Activated T-cell treated with anti-CD3 and anti-CD28 coated beads, Interleukin-2, amount 50 U/mL, for 4 hours (primary cell): ENCODE measurements around the gene CARTPT. TPM values are rescaled to one million over a fixed set of nuclear protein-coding genes. Genes with fewer than 3 reads are reported as not detected.

Experiments used
- ATAC-seq, 2 donors: fragments of 200-7000 bp; cut with Tn5 transposase; one replicate each; pipeline ENCODE4 v1.10.0; 2021
- DNase-seq: peaks from one replicate; pipeline ENCODE4 v3.0.0-alpha.2; 2020
- H3K27me3 Mint-ChIP-seq: one replicate; pipeline ENCODE4 v1.8.0; 2021; ENCODE audit warnings: low read depth, mixed read lengths
- H3K36me3 Mint-ChIP-seq: one replicate; pipeline ENCODE4 v1.8.0; 2022; ENCODE audit warnings: mixed read lengths; ENCODE audit not compliant: insufficient read depth
- H3K4me1 Mint-ChIP-seq: one replicate; pipeline ENCODE4 v1.8.0; 2021; ENCODE audit warnings: low read depth, mixed read lengths
- H3K4me3 Mint-ChIP-seq: one replicate; pipeline ENCODE4 v1.8.0; 2021; ENCODE audit warnings: mild to moderate bottlenecking, moderate library complexity, mixed read lengths
- H3K9me3 Mint-ChIP-seq: one replicate; pipeline ENCODE4 v1.8.0; 2021; ENCODE audit warnings: mixed read lengths
- total RNA-seq, 3 donors: library from RNA; stranded (reverse); gene quantifications; one replicate each; pipeline ENCODE4 v1.2.1, GENCODE V29; 2021

The CARTPT gene
- total RNA-seq, 3 donors from 2014 or later = not detected

DNA sequence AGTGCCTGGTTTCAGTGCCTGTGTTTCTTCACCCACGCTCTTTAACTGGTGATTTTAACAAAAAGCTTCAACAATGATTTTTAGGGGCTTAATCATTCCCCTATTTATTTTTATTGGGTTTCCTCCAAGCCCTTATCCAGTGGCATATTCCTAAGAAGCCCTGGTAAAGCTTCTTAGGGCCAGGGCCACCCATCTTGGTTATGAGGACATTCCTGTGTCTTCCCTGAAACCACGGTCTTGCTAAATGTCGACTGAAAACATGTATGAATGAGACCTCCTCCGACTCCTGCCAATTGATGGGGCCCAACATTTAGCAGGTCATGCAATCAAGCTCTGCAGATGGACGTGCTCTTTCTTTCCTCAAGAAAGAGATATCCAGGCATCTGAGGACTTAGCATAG, 13.7 kb upstream of the CARTPT start:
- ATAC-seq (no peak), DNase-seq (no peak)
- no peak overlapping the region for H3K4me3 Mint-ChIP-seq
- H3K36me3 Mint-ChIP-seq = no peaks in the 10 kb centered on the region
- H3K27me3 Mint-ChIP-seq = peaks cover 21% of the 10 kb centered on the region
- no peaks in the 10 kb centered on the region for H3K9me3 Mint-ChIP-seq
- H3K4me1 Mint-ChIP-seq = no peaks in the 10 kb centered on the region

DNA sequence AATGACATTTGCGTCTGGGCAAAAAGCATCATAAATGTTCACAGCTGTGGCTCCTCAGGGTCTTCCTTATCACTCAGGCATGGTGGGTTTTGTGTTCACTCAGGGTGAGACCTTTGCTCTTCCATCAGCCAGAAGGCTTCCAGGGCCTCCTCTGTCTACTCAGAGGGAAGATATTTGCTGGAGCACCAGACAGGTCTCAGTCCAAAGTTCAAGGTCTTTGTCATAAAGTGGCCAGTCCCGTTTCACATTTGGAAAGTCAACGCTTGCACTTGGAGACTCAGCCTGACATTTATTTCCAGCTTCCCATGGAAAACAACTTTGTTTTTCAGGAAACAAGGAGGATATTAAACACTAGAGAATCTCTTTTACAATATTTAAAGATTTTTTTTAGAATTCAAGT, 12.2 kb upstream of the CARTPT start:
- DNase-seq = no peak
- no peak for ATAC-seq
- Mint-ChIP-seq H3K4me3 (no peak overlapping the region), H3K27me3 (peaks cover 21% of the 10 kb centered on the region), H3K36me3 (no peaks in the 10 kb centered on the region), H3K9me3 (no peaks in the 10 kb centered on the region), H3K4me1 (no peaks in the 10 kb centered on the region)

DNA sequence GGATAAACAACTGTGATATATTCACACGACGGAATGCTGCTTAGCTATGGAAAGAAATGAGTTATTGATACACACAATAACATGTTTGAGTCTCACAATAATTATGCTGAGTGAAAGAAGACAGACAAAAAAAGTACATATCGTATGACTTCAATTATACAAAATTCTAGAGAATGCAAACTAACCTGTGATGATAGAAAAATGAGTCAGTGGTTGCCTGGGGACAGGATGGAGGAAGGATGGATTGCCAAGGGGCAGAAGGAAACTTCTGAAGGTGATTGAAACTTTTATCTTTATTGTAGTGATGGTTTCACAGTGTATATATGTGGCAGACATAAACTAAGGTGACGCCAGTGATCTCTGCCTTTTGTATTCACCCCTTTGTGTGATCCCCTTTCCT, 7.5 kb upstream of the CARTPT start:
- ATAC-seq = no peak
- peaks cover 21% of the 10 kb centered on the region for H3K27me3 Mint-ChIP-seq
- no peaks in the 10 kb centered on the region for H3K9me3 Mint-ChIP-seq
- H3K4me1 Mint-ChIP-seq = no peaks in the 10 kb centered on the region
- no peak overlapping the region for H3K4me3 Mint-ChIP-seq
- no peaks in the 10 kb centered on the region for H3K36me3 Mint-ChIP-seq
- no peak for DNase-seq

DNA sequence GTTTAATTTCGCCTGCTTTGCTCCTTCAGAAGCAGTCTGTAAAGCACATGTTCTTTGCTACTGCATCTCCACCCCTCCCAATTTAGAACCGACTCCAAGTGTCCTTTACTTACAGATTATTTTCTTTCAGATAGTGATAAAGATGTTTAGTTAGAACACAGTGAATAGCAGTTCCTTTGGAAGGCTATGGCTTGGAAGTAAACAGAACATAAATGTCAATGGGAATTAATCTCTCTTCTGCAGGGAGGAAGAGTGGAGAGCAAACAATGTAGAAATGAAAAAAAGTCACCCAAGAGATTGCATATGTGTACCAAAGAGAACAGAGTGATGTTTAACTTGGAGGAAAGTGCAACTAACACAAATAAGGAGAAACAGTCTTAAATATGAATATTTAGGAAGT, 4.2 kb upstream of the CARTPT start:
- peaks cover 44% of the 10 kb centered on the region for H3K27me3 Mint-ChIP-seq
- ATAC-seq = no peak
- no peaks in the 10 kb centered on the region for H3K4me1 Mint-ChIP-seq
- H3K9me3 Mint-ChIP-seq = no peaks in the 10 kb centered on the region
- no peak for DNase-seq
- no peaks in the 10 kb centered on the region for H3K36me3 Mint-ChIP-seq
- H3K4me3 Mint-ChIP-seq = no peak overlapping the region

DNA sequence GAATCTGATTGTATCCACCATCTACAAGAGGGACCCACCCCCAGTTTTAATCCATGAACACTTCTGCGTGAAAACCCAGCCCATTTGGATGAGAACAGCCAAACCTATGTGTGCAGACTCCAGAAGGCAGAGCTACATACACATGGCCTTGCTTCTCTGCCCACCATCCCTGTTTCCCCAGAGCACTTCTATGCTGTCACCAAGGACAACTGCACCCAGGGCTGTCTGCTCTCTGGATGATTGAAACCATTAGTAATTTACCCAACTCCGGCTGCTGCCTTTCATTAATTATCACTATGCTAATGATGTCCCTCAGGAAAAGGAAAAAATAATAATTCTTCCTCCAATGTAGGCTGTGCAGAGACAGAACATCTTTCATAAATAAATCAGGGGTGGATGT, 8.9 kb downstream of the CARTPT start:
- H3K4me1 Mint-ChIP-seq = no peaks in the 10 kb centered on the region
- no peak overlapping the region for H3K4me3 Mint-ChIP-seq
- no peaks in the 10 kb centered on the region for H3K9me3 Mint-ChIP-seq
- H3K36me3 Mint-ChIP-seq = no peaks in the 10 kb centered on the region
- ATAC-seq = no peak
- peaks cover 34% of the 10 kb centered on the region for H3K27me3 Mint-ChIP-seq
- no peak for DNase-seq

DNA sequence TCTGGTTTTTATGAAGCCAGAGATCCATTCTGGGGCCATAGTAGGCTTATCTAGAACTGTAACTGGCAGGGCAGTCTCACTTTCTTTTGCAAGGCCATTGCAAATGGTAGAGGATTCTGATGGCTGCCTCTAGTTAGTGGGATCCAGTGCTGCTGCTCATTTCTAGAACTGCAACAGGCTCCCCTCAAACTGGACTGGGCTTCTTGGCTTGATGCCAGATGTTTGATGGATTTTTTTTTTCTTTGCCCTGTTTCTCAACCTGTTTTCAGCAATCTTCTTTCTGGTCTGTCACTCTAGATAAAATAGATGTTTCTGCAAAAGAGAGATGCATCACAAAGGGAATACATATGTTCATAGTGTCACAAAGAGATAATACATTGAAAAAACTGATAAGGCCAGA, 11.9 kb downstream of the CARTPT start:
- Mint-ChIP-seq H3K9me3 (no peaks in the 10 kb centered on the region), H3K27me3 (peaks cover 26% of the 10 kb centered on the region), H3K4me3 (no peak overlapping the region), H3K4me1 (no peaks in the 10 kb centered on the region), H3K36me3 (no peaks in the 10 kb centered on the region)
- ATAC-seq (no peak), DNase-seq (no peak)

DNA sequence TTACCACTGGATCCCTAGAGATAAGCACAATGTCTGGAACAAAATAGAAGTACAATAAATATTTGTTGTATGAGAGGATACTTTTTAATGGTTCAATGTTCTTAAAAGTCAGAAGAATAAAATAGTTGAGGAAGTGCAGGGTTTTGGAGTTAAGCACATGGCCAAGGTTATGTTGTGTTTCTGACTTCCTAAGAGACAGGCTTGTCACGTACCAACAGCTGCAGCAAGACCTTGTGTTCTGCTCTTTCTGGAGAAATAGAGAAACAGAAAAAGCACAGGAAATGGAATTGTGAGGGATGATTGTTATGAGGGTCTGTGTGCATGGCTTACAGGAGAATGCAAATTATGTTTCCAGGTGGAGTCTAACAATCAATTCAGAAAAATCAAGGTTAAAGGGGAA, 12.9 kb downstream of the CARTPT start:
- peaks cover 25% of the 10 kb centered on the region for H3K27me3 Mint-ChIP-seq
- no peaks in the 10 kb centered on the region for H3K4me1 Mint-ChIP-seq
- H3K4me3 Mint-ChIP-seq = no peak overlapping the region
- no peaks in the 10 kb centered on the region for H3K36me3 Mint-ChIP-seq
- ATAC-seq = no peak
- H3K9me3 Mint-ChIP-seq = no peaks in the 10 kb centered on the region
- no peak for DNase-seq

DNA sequence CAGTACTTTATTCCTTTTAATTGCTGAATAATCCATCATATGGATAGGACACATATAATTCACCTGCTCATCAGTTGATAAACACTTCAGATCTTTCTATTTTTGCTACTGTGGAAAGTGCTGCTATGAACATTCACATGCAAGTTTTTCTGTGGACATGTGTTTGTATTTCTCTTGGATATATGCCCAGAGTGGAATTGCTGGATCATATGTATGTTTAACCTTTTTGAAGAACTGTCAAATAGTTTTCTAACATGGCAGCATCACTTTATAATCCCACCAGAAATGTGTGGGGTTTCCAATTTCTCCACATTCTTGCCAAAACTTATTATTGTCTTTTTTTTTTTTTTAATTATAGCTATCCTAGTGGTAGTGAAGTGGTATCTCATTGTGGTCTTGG, 15.1 kb downstream of the CARTPT start:
- no peaks in the 10 kb centered on the region for H3K36me3 Mint-ChIP-seq
- no peaks in the 10 kb centered on the region for H3K4me1 Mint-ChIP-seq

DNA sequence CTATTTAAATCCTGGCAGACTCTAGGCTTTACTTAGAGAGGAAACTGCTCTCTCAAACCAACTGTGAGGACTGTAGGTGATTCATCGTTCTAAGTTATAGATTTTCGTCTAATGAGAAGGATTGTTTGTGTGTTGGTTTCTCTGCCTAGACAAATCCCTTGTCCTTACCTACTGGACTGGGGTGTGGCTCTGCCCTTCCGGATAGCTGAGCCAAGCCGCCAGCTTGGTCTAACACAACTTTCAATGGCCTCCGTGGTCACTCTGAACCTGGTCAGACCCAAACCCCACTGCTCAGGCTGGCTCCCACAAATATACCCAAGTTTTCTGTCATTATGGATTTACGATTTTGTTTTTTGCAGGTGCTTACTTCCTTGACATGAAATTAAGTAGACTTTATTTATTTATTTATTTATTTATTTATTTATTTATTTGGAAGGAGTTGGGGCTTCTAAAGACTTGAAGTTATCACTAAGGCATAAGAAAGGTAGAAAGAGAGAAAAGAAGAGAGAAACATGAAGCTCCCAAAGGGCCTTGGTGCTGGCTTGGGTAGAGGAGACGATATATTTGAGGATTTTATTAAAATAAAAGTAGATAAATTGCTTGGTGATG, 19.0 kb downstream of the CARTPT start:
- Mint-ChIP-seq H3K36me3 (no peaks in the 10 kb centered on the region), H3K27me3 (peaks cover 20% of the 10 kb centered on the region), H3K4me1 (no peaks in the 10 kb centered on the region), H3K9me3 (peaks cover 3% of the 10 kb centered on the region), H3K4me3 (no peak overlapping the region)
- ATAC-seq (no peak), DNase-seq (no peak)

More for the DNA sequence above, 15.1 kb downstream of the CARTPT start:
- no peak for DNase-seq
- H3K27me3 Mint-ChIP-seq = peaks cover 20% of the 10 kb centered on the region
- H3K4me3 Mint-ChIP-seq = no peak overlapping the region
- no peaks in the 10 kb centered on the region for H3K9me3 Mint-ChIP-seq
- ATAC-seq = no peak

DNA sequence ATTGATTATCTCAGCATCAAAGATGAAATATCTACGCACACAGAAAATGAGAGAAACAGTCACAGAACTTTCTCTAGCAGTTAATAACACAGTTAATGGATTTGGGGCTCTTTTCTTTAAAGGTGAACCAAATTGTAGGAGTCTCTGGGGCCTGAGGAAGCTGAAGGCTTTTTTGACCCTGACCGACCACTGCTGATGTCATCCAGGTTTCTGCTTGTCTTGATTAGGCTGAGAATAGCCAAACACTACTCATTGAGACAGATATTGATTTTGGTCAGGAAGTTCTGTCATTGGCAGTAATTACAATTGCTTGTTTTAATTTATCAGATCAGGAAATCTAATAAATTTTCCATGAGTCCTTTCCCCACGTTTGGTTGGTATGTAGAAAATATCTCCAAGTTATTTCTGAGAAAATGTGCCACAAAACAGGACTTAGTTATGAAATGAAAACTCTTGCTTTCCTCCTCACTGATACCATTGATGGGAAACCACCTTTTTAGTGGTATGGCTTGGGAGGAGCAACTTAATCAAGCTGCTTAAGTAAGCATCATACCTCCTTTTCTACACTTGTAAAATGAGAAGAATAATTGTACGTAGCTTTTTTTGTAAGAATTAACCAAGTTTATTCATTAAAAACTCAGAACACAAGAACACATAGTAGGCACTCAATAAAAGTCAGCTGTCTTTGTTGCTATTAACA, 19.7 kb downstream of the CARTPT start:
- ATAC-seq (no peak), DNase-seq (no peak)
- no peak overlapping the region for H3K4me3 Mint-ChIP-seq
- no peaks in the 10 kb centered on the region for H3K36me3 Mint-ChIP-seq
- peaks cover 3% of the 10 kb centered on the region for H3K9me3 Mint-ChIP-seq
- H3K27me3 Mint-ChIP-seq = peaks cover 20% of the 10 kb centered on the region
- H3K4me1 Mint-ChIP-seq = no peaks in the 10 kb centered on the region

DNA sequence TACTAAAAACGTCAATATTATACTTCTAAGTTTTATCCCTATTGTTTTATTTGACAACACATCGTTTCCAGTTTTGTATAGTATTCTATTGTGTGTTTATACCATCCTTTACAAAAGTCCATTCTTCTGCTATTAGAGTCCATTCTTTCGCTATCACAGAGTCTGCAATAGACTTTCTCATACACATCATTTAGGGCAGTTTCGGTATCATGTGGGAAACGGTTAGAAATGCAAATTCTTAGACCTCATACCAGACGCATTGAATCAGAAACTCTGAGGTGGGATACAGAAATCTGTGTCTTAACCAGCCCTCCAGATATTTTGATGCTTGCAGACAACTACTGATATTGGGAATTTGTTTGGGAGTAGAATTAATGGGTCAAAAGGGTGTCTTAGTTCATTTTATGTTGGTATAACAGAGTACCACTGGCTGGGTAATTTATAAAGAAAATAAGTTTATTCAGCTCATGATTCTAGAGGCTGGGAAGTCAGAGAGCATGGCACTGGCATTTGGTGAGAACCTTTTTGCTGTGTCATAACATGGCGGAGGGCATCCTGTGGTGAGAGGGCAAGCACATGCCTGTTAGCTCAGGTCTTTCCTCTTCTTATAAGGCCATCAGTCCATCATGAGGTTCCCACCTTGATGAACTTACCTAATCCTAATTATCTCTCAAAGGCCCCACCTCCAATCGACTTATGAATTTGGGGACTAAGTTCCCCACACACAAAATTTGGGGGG, 21.1 kb downstream of the CARTPT start:
- Mint-ChIP-seq H3K27me3 (peaks cover 20% of the 10 kb centered on the region), H3K4me3 (no peak overlapping the region), H3K36me3 (no peaks in the 10 kb centered on the region), H3K4me1 (no peaks in the 10 kb centered on the region), H3K9me3 (peaks cover 3% of the 10 kb centered on the region)
- DNase-seq (no peak), ATAC-seq (no peak)

DNA sequence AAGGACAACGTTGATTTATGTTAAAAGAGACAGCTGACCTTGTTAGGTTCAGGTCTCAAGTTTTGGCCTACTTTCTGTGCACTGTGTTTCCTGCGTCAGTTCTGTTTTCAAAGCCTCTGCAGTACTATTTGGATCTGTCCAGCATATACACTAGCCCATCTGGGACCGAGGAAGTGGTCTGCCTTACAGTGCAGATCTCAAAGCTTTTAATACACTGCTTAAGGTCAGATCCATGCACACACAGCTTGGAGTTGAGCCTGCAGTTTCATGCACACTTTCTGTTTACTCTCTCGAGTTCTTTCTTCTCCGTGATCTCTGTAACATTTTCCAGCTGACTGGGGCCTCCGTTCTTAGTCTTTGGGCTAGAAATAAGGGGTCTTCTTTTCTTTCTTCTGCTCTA, 24.1 kb downstream of the CARTPT start:
- no peak overlapping the region for H3K4me3 Mint-ChIP-seq
- ATAC-seq = no peak
- no peaks in the 10 kb centered on the region for H3K36me3 Mint-ChIP-seq
- no peaks in the 10 kb centered on the region for H3K4me1 Mint-ChIP-seq
- H3K9me3 Mint-ChIP-seq = peaks cover 3% of the 10 kb centered on the region
- peaks cover 9% of the 10 kb centered on the region for H3K27me3 Mint-ChIP-seq
- no peak for DNase-seq

DNA sequence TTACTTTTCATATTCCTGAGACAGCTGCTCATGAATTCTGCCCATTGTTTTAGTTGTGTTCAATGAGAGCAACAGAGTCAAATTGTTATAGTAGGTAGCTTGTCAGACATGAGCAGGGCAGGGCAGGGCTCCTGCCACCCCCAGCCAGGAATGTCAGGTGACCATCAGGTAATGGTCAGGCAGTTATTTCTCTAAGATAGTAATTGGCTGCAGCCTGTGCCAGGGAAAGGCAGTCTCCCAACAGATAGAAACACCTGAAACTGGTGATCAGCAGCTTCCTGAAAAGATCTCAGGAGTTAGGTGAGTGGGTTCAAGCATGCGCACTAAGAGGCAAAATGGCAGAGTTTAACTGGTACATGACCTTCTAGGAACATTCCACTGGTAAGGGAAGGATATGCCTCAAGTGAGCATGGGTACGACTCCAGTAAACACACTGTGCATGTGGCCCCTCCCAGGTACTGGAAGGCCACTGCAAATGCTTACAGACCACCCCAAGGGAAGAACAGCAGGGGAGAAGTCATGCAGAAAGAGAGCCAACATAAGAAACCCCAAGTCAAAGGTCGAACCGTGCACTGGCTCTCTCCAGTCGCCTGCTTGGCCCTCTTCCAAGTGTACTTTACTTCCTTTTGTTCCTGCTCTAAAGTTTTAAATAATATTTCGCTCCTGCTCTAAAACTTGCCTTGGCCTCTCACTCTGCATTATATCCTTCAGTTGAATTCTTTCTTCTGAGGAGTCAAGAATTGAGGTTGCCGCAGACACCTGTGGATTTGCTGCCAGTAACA, 25.1 kb downstream of the CARTPT start:
- no peaks in the 10 kb centered on the region for H3K36me3 Mint-ChIP-seq
- no peak overlapping the region for H3K4me3 Mint-ChIP-seq
- no peak for DNase-seq
- peaks cover 4% of the 10 kb centered on the region for H3K27me3 Mint-ChIP-seq
- no peaks in the 10 kb centered on the region for H3K4me1 Mint-ChIP-seq
- ATAC-seq = no peak
- peaks cover 3% of the 10 kb centered on the region for H3K9me3 Mint-ChIP-seq

DNA sequence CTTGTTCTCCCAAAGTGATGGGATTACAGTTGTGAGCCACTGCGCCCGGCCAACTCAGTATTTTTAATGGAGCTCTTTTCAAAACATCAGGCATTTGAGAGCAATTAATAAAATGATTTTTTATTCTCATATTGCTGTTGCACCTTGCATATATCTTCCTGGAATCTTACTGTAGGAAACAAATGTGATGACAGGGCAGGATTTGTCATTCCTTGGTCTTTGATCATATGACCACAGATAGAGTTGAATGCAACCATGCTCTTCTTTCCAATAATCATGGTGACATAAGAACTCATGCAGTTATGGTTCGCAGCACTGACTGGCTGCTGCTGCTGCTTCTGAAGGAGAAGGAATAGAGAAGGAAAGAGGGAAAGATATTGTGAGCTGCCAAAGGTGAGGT, 28.1 kb downstream of the CARTPT start:
- Mint-ChIP-seq H3K9me3 (no peaks in the 10 kb centered on the region), H3K4me1 (no peaks in the 10 kb centered on the region), H3K4me3 (no peak overlapping the region), H3K36me3 (no peaks in the 10 kb centered on the region), H3K27me3 (peaks cover 4% of the 10 kb centered on the region)
- DNase-seq (no peak), ATAC-seq (no peak)
